ENCODE data around the gene ACR.

ACR gene

DNA sequence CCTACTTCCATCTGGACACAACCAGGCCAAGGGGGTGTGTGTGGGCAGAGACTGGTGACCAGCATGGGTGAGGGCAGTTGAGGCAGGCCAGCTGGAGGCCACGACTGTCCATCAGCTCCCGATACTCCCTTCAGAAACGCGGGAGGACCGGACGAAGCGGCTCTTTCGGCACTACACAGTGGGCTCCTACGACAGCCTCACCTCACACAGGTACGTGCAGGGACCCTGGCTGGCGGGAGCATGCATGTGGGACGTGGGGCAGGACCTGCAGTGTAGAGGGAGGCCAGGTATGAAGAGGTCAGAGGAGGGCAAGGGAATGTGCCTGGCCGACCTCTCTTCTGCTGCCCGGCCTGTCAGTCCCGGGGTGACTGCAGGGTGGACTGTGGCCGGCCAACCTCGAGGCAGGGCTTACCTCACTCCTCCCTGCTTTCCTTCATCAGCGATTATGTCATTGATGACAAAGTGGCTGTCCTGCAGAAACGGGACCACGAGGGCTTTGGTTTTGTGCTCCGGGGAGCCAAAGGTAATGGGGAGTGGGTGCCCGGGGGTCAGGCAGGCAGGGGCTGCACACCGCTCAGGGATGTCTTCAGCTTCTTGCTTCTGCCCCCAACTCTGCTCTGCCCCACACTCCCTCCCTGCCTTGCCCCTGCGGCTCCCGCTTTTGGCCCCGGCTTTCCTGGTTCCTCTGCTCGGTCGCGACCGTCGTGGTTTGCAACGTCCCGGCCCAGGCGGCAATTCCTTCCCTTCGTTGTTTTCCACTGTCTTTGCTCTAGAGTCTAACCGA, 34.1 kb upstream of the ACR start:
- no peak for DNase-seq

DNA sequence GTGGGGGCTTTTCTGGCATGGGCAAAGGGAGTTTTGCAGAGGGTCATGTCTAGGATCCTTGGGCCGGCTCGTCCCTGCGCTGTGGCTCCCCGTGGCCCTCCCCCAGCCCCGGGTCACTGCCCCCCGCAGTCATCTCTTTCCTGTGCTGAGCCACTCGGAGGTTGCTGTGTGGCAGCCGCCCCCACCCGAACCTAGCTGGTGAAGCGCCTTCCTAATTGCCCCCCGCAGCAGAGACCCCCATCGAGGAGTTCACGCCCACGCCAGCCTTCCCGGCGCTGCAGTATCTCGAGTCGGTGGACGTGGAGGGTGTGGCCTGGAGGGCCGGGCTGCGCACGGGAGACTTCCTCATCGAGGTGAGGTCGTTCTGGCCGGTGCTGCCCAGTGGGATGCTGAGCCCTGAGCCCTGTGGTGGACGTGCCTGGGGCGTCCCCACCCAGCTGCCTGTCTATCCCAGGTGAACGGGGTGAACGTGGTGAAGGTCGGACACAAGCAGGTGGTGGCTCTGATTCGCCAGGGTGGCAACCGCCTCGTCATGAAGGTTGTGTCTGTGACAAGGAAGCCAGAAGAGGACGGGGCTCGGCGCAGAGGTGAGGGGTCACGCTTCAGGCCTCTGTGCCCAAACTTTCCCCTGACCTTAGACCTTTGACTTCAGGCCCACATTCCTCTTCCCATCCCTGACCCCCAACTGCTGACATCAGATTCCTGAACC, 33.3 kb upstream of the ACR start:
- no peak for DNase-seq

DNA sequence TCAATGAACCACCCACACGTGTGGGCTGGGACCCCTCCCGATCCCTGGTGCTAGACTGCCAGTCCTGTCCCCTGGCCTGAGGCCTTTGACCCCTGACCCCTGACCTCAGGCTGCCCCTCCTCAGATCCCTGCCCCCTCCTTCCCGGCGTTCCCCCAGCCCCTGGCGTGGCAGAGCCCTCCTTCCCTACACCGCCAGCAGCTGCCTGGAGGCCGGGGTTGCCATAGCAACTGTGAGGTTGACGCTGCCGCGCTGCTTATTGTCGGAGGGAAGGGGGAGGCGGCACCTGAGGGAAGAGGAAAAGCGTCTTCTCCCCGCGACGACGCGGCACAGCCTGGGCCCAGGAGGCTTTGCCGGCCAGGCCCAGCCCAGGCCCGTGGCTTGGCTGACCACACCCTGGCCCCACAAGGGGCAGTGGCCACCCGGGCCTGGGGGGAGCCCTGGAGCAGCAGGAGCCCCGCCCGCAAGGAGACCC, 32.7 kb upstream of the ACR start:
- peak; percentile 20 for DNase-seq

DNA sequence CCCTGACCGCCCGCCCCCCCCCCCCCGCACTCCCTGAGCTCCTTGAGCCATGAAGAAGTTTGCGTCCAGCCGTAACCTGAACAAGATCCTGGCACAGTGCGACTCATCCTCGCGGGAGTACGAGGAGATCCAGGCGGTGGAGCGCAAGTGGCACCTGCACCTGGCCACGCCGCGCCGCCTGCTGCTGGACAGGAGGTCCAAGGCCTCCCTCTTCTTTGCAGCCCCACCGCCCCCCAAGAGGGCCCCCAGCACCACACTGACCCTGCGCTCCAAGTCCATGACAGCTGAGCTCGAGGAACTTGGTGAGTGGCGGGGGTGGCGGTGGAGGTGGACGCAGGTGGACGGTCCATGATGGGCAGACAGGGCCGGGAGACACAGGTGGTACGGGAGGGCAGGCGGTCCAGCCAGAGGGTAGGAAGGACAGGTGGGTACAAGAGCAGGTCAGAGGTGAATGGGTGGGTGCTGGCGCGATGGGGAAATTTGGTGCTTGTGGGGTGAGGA, 32.1 kb upstream of the ACR start:
- DNase-seq = no peak

DNA sequence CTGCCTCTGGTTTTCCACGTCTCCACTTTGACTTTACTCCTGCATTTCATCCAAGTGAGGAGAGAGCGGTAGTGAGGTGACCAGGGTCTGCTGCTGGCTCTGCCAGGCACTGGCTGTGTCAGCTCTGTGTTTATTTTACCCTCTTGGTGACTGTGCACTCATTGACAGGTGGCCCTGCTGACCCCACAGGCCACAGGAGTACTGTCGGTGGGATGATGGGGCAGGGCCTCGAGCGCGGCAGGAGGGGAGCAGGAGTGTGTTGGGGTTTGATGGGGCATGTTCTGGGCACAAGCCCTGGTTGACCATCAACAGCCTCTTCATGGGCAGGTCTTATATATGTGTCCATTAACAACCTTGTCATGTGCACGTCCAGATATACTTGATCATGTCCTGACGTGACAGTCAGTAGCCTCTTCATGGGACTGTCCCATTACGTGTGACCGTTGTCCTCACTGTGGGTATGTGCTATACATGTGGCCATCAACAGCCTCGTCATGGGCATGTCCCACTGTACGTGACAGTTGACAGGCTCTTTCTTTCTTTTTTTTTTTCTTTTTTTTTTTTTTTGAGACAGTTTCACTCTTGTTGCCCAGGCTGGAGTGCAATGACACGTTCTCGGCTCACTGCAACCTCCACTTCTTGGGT, 31.4 kb upstream of the ACR start:
- no peak for DNase-seq

DNA sequence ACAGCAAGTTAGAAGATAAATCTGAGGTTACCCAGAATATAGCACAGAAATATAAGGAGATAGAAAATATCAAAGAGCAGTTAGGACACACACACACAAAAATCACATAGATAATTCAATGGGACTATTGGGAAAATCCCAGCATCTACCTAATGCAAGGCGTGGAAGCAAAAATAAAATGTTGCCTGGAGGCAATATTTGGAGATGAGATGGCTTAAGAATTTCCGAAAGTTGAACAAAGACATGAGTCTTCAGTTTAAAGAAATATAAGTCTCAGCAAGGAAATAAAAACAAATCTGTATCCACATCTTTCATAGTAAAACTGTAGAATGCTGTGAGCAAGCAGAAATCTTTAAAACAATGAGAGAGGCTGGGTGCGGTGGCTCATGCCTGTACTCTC, 29.5 kb upstream of the ACR start:
- no peak for DNase-seq

DNA sequence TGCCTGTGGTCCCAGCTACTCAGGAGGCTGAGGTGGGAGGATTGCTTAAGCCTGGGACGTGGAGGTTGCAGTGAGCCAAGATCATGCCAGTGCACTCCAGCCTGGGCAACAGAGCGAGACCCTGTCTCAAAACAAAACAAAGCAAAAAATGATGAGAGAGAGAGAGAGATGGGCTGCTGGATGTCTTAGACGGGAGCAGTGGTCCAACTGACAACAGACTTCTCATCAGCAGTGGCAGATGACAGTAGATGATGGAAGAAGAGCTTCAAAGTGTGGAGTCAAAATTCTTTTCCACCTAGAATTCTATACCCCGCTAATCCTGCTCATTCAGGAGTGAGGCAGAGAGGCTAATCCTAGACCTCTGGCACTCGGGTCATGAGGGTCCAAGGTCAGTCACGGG, 29.0 kb upstream of the ACR start:
- no peak for DNase-seq

DNA sequence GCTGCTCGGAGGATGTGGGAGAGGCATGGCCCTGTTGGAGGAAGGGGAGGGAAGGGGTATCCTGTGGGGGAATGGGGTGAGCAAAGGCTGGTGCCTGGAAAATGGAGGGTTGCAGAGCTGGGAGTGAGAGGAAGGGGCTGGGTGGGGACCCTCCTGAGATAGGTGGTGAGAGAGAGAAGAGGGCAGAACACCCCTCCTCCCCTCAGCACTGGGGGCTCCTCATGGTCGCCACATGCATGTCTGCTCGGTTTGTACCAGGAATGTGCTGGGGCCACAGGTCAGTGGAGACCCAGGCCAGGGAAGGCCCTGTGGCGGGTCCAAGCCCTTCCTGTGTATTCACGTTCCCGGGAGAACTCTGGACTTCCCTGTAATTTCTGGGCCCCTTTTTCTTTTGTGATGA, 27.8 kb upstream of the ACR start:
- no peak for DNase-seq

DNA sequence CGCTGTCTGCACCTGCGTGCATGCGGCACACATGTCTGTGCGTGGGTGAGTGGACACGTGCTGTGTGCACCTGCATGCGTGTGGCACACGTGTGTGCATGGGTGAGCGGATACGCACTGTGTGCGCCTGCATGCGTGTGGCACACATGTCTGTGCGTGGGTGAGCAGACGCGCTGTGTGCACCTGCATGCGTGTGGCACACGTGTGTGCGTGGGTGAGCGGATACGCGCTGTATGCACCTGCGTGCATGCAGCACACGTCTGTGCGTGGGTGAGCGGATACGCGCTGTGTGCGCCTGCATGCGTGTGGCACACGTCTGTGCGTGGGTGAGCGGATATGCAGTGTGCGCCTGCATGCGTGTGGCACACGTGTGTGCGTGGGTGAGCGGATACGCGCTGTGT, 27.1 kb upstream of the ACR start:
- DNase-seq = no peak

DNA sequence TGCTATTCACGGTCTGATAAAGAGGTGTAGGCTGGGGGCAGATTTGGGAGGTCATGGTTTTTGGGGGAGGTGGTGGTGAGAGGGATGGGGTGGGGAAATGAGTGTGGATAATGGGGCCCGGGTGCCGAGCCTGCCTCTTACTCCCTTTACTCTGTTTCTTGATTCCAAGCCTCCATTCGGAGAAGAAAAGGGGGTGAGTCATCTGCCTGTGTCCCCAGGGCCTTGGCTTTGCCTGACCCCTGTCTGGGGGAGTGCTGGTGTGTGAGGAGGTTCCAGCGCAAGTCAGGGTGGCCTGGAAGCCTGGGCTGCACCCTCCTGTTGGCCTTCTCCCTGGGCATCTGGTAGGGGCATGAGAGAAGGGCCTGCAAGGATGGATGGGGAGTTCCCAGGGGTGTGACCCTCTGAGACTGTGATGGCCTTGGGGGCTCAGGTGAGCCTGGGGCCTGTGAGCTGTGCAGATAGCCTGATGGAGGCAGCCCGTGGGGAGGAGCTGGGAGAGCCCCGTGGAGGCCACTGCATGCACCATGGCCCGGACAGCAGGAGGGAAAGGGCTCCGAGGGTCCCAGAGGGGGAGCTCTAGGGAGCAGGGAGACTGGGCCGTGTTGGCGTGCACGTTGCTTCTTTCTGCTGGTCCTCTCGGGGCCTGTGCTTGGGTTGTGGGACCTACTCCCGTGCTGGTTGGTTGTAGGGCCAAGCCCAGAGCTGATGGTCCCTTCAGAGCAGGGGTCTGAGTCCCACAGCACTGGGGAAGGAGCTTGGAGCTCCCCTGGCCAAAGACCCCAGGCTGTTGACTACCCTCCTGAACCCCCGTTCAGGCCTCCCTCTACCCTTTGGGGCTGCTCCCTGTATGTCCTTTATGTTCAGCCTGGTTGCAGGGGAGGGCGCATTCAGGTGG, 26.3 kb upstream of the ACR start:
- no peak for DNase-seq

DNA sequence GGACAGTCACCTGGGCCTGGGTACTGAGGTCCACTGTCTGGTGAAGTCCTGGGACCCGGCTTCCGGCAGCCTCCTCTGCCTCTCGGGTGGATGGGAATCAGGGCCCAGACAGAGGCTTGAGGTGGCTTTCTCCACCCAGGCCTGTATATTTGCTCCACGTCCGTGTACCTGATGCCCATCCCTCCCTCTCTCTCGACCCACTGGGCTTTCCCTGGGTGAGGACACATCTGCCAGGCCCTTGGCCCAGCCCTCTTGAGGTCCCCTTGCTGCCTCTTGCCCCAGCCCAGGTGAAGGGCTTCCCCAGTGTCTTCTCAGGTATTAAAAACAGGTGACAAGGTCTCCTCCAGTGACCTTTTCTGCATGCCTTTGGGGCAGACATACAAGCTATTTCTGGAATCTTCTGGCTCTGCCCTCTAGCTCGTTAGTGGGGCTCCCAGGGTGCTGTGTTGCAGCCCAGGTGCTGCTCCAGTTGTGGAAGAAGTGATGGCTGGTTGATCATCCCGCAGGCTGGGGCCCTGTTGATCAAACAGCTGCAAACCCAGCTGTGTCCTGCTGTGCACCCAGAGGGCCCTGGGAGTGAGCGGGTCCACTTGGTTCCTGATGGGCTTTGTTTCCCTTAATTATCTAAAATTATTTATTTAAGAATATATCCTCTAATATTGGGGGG, 25.5 kb upstream of the ACR start:
- DNase-seq = no peak

DNA sequence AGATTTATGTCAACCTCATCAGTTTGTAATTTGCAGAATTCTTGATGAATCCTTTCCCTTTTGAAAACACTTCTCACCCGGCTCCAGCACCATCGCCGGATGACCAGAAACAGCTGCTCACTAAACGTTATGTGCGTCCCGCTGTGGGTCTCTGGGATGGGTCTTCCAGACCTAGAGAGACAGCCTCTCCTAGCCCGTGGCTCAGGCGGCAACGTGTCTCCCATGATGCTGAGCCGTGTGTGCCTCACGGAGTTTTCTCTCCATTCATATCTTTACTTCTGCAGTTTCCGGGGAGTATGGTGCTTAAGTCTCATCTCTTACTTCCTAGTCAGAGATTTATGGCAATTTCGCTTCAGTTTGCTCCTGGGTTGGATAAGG, 25.0 kb upstream of the ACR start:
- DNase-seq = no peak

DNA sequence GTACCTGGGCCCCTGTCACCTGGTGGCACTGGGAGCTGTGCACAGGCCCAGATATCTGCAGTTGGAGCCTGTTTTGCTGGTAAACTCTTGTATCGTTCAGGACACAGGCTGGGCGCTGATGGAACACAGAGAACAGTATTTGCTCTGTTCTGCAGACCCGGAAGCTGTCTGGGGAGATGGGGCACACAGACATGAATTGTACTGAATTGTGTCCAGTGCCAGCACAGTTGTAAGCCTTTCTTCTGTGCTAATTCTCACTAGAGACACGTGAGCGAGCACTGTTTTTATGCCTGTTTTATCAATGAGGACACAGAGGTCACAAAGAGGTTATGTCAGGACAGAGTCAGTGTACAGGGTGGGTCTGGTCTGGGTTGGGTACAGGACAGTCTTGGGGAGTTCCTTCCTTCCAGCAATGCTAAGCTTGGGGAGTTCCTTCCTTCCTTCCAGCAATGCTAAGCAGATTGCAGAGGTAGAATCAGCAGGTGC, 24.4 kb upstream of the ACR start:
- no peak for DNase-seq

DNA sequence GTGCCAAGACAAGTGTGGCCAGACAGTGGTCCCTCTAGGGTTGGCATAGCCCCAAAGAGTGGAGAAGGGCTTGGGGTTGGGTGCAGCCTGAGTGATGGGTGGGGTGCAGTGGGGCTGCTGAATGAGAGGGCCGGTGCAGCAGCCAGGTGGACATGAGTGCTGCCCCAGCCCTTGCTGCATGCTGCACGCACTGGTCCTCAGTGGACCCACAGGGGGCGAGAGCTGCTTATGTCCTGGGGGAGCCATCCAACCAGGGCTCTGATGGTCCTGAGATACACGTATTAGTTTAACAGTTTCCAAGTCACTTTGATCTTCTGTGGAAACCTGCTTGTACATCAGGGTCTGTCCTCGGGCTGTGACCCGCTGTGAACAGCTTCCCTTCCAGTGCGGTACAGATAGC, 23.9 kb upstream of the ACR start:
- DNase-seq = no peak

DNA sequence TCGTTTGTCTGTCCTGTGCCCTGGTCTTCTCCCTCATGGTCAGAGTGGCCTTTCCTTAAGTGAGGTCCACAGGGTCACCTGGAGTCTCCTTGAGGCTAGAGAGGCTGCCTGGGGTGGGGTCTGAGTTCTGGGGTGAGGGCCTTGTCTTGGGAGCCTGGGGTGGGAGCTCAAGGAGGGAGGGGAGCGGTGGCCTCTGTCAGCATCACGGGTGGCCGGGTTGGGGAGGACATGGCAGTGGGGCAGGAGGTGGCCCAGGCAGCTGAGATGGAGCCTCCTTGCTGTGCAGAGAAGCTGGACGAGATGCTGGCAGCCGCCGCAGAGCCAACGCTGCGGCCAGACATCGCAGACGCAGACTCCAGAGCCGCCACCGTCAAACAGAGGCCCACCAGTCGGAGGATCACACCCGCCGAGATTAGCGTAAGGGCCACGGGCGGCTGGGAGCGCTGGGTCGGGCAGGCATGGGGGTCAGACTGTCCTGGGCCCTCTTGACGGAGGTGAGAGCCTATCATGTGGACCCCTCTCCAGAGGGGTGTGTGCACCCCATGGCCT, 23.3 kb upstream of the ACR start:
- no peak for DNase-seq

DNA sequence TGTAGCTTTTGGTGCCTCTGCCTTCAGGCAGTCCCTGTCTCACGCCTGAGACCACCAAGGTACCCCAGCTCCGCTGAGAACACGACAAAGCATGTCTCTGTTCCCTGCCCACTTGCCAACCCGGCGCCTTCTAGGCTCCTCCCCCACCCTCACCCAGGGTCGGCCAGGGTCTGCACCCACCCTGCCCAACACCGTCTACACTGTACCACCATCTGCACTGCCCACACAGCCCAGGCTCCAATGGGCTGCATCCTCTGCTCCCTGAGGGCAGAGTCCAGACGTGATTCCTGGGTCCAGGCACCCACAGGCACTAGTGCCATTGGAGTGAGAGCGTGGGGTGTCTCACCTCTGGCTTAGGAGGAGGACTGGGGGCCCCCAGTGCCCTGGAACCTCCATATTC, 22.8 kb upstream of the ACR start:
- DNase-seq = no peak

DNA sequence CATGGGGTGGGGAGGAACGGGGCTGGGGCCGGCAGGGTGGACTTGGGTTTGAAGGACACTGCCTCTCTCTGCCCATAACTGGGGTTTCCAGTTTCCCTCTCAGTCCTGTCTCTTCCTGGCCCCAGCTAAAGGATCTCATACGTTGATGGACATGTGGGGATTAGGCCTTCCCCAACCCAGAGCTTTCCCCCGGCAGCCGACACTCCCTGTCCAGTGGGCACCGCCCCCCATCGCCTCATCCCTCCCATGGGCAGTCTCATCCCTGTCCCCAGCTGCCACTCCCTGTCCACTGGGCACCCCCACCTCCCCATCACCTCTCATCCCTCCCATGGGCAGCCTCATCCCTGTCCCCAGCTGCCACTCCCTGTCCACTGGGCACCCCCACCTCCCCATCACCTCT, 22.2 kb upstream of the ACR start:
- DNase-seq = no peak

DNA sequence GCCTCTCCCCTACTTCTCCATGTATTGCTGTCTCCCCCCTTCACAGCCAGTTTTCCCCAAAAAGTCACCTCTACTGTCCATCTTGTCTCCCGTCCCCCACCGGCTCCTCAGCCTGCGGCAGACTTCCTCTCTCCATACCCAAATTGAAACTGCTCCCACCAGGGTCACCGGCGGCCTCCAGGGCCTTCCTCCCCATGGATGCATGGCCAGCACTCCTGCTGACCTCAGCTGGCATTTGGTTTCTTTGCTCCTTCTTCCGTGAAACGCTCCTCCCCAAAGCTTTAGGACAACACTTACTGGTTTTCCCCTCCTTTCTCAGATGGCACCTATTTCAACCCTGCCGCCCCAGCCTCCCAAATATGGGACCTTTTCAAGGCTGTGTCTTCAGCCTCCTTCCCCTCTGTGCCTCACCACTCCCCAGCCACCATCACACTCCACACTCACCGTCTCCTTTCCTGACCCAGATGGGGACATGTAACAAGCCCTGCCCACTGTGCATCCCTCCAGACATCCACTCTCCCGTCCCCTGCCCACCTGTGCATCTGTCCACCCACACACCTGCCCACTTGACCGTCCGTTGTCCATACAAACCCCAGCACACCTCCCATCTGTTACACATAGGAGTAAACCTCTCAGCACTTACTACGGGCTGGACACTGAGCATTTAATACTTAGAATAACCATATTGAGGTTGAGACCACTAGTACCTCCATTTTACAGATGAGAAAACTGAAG, 21.5 kb upstream of the ACR start:
- DNase-seq = no peak

DNA sequence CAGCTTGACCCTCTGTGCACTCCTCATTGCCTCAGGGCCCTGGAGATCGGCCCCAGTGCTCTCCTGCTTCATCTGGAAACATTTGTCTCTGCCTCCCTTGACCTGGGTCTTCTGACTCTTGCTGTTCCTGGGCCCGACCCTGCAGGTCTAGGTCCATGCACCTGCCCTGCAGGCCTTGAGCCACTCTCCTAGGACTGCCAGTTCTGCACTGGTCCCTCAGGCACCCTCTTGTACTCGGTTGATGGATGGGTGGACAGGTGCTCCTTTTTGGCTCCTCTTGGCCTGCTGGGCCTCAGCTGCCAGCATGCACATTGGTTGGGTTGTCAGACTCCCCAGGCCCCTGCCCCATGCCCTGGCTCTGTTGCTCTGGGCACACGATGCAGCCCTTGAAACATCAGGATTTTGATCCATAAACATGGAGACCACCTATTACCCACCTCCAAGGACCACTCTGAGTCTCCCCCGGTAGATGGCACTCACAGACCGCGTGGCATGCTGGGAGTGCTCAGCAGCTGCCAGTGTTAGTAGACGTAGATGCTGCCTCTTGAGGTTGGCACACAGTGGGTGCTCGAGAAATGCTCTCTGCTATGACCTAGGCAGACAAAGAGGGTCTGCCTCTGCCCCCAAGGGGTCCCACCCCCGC, 20.2 kb upstream of the ACR start:
- no peak for DNase-seq

DNA sequence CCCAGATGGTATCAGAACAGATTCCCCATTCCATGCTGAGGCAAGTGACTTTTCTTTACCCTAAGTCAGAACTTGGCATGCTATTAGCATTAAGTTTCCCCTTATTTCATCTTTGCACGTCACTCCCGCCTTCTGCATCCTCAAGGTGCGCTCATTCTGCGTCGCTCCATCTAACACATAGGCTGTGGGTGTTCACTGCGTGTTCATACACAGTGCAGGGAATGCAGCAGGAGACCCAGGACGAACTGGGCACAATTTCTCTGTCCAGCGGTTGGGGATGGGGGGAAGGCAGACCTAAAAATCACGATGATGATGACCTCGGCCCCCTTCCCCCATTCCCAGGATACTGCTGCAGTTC, 19.7 kb upstream of the ACR start:
- no peak for DNase-seq

DNA sequence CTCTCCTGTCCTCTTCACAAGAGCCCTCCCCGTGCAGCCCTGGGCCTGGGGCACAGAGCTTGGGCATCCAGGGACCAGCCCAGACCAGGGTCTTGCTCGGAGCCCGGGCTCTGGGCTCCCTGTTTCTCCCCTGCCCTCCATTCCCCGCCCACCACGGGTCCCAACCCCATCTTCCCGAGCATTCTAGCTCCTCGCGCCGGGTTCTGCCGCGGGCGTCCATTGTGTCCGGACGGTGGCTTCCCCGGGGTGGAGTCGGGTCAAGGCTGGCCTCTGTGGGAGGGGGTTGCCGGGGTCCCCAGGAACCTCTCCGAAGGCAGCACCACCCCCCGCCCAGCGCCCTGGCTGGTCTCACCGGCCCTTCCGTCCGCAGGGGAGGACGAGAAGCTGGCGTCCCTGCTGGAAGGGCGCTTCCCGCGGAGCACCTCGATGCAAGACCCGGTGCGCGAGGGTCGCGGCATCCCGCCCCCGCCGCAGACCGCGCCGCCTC, 18.1 kb upstream of the ACR start:
- DNase-seq = no peak
